NCI-H2029 treated with DMSO at 0.1 percent for 48 hours (cell line): Measurements from ENCODE around the gene QRFPR.
A peak's percentile ranks its signal among the peaks of the same experiment; 100 is the strongest.
"Not testable (repeated sequence)": the region's sequence is repeated elsewhere in the genome, so short reads cannot be mapped to it uniquely, and the experiment has no call there.

Source experiments
- DNase-seq: peaks from one replicate; lab custom pipeline; 2025; lab: John Stamatoyannopoulos, UW

The QRFPR gene

DNA sequence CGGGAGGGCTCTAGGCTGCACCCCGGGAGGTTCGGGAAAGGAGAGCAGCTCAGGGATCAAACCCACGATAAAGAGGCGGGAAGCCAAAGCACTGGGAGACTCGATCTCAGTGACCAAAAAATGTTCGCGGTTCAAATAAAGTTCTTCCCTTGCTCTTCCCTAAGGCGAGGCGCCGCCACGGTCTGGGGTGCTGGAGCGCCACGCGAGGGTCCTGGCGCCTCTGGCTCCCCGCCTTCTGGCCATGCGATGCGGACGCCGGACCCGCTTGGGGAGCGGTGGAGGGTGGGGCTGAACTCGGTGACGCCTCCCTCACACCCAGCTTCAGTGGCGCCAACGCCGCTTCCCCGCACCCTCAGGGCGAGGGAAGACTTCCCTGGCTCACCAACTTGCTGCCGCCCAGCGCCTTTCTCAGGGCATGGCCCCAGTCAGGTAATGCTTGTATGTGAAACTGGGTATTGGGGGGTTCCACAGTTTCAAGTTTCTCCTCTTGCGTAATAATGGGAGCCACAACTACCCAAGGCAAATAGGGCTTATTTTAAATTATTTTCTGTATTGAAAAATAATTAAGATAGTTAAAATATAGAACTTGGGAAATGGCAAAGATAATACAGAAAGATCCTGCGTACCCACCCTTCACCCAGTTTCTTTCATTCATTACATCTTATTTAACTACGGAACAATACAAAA, at the start of gene QRFPR:
Gene QRFPR, minus strand, starts transcription at position 243 of the 687 bp plus-strand sequence. CDS start 371 bp downstream, outside the sequence.
- DNase-seq = no peak

DNA sequence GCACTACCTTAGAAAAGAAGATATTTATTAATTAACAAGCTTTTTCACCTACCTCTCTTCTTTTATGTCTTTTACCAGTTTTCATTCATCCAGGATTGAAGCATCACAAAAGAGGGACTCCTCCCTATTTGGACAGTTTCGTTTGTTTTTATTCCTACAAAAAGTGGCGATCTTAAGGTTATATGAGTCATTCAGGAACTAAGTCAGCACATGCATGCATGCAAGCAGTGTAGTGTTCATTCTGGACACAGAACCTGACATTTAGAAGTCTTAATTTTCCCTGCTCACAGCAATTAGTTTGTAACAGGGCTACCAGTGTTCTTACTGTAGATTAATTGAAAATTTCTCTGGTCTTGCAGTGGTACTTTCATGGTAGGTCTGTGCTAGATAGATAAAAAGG, 47.9 kb upstream of the QRFPR start:
- DNase-seq = no peak

DNA sequence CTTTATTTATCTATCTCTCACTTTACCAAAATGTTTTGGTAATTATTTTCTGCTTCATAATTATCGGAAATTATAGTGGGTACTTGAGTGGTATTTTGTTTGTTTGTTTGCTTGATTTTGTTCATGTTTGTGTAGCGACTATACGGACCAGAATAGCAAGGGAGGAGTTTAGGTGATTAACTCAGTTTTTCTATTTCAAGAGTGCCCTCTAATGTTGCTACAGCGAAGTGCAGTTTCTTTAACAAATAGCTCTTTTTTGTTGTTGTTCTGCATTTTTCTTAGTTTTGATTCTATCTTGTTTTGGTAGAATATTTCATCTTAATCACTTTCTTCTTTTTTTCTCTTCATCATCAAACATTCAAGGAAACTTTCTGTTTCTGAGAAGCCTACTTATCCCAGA, 40.8 kb upstream of the QRFPR start:
- no peak for DNase-seq

DNA sequence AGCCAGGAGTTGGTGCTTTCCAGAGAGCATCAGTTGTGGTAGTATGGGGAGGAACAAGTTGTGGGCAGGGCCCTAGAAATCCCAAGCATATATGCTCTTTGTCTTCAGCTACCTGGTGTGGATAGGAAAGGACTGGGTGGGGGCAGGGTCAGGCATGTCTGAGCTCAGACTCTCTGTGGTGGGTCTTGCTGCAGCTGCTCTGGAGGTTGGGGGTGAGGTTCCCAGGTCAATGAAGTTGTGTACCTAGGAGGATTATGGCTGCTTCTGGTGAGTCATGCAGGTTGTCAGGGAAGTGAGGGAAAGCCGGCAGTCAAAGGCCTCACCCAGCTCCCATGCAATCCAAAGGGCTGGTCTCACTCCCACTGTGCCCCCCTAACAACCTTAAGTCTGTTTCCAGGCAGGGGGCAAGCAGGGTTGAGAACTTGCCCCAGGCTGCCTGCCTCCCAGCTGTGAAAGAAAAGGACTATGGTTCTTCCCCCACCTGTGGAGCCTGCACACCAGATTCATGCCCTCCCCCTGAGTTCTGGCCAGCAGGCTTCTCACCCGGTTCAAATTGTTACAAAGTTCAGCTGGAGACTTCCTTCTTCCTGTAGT, 30.4 kb upstream of the QRFPR start:
- no peak for DNase-seq

DNA sequence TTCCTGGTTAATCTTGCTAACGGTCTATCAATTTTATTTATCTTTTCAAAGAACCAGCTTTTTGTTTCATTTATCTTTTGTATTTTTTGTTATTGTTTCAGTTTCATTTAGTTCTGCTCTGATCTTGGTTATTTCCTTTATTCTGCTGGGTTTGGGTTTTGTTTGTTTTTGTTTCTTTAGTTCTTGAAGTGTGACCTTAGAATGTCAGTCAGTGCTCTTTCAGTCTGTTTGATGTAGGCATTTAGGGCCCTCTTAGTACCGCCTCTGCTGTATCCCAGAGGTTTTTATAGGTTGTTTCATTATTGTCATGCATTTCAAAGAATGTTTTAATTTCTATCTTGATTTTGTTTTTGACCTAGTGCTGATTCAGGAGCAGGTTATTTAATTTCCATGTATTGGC, 27.7 kb upstream of the QRFPR start:
- not testable (repeated sequence) for DNase-seq

DNA sequence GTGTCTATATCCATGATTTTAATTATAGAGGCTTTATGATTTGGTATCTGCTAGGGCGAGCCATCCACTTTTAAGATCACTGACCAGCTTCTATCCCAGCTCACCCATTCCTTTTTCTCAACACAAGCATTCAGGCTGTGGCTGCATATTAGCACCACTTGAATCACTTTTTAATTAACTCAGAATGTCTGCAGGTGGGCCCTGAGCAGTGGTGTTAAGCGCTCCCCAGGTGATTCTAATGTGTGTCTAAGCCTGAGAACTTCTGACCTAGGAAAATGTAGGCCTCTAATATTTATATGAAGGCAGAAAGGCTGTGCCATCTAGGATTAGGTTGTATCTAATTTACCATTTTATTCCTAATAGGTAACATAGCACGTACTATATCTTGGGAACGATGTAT, 19.8 kb upstream of the QRFPR start:
- no peak for DNase-seq

DNA sequence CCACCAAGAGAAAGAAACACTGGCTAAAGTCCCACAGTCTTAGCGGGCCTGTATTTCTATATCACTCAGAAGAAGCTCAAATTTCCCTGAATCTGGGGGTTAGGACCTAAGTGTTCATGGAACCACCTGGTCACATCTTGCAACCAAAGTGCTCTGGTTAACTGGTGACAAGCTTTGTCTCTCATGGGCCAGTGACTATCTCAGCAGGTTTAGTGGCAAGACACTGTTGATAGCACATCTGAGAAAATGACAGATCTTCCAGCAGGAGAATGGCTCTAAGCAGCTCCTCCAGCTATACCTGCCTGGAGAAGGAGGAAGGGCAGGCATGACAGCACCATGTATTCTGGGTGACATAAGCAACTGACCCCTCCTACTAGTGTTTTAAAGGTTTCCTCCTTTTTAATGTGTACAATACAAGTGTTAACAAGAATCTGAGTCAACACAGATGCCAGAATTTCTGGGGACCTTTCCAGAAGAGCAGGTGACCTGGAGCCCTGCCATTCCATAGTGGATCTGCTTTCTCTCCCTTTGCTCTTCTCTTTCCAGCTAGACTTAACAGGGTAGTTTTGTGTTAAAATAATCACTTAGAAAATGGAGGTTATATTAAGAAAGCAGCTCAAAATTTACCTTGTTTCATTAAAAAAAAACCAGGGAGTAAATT, 17.3 kb upstream of the QRFPR start:
- peak; percentile 36 for DNase-seq

DNA sequence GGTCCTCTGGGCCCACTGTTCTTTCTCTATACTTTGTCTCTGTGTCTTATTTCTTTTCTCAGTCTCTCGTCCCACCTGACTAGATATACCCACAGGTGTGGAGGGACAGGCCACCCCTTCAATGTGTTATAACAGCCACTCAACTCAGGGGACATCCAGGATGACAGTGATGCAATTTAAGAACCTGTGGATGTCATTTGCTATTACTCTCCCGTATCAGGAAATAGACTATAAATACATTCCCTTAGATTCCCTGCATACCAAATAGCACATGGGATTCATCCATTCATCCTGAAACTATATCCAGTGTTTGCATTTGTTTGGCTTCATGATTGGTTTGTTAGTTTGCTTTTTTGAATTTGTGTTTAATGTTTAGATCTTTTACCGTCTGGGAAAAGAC, 16.6 kb upstream of the QRFPR start:
- no peak for DNase-seq

DNA sequence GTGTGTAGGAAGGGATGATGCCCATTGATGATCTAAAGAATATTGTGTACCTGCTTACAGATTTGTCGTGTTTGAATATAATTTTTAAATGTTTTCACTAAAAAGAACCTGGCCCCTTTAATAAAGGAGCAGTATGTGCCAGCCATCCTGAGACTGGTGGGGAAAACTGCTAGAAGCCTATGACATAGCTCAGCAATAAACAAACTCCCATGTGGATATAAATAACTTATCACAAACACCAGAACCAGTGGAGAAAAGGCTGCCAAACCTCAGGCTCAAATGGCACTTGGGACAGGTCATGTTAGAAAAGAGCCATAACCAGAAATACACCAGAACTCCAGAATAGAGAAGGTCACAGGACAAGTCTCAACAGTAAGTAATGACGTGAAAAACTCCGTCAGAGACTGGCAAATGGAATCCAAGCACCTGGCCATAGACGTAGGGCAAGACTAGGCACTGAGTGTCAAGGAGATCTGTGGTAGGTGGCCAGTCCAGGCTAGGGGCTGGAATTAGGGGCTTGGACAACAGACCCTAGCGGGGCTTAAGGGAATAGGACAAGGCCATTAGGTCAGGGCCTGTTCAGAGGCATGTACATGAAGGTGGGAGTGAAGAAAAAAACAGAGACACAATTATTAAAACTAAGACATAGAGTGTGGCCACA, 11.7 kb upstream of the QRFPR start:
- no peak for DNase-seq

DNA sequence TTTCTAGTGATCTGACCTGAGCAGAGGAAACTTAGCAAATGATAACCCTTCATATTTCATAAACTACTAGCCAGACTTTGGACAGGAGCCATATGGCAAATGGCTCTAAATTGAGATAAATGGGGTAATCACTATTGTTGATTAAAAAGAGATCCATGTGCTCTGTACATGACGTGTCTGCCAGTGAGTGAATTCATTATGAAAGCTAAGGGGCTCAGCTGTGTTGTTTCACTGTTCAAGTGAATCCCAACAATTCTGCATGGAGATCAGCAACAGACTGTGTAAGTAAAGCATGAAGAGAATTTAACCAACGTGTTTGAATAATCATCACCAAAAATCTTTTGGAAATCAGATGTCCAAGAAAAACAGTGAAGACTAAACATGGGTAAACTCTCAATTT, 9.5 kb upstream of the QRFPR start:
- DNase-seq = no peak

DNA sequence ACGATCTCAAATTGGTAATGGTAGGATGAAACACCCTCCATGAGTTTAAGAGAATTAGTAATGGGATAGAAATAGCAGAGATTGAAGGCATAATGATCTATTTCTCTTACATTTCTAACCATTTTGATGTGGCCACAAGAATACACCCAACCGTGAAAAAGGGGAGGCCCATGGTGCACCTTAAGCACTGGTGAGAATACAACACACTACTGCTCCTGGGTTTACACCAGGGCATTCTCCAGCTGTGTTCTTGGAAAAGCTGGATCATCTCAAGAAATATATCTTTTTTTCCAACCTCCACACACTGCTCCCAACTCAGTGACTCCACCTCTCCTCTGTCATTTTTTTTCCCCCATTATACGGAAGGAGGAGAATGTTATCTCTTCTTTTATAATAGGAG, 1.5 kb downstream of the QRFPR start:
- DNase-seq = no peak

DNA sequence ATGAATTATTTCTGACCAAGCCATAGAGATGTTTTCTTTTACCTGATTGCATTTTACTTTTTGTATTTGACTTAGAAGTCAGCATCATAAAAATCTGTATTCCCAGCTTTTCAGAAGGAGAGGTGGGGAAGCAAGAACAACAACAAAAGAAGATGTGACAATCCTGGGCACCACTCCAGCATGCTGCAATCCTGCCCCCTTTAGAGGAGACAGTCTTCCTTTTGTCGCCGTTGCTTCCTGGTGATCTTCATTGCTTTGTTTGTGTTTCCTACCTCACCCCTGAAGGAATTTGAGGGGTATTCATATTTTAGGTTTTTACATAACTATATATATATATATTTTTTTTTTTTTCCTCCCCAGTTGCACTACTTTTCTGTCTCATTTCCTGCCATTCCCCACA, 3.7 kb downstream of the QRFPR start:
- no peak for DNase-seq

DNA sequence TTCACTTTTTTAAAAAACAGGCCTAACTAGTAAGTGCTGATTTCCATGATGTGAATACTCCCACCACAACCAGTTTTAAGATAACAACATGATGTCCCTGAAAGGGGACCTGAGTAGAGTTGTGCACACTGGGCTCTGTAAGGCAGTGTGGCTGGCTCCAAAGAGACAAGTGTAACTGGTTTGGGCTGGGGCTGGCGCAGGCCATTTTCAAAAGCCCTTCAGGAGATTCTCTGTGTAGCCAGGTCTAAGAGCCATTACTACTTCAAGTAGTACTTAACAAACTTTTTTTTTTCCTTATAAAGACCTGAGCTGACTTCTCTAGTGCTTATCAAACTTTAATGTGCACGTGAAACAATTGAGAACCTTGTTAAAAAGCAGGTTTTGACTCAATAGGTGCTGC, 4.3 kb downstream of the QRFPR start:
- DNase-seq = no peak

DNA sequence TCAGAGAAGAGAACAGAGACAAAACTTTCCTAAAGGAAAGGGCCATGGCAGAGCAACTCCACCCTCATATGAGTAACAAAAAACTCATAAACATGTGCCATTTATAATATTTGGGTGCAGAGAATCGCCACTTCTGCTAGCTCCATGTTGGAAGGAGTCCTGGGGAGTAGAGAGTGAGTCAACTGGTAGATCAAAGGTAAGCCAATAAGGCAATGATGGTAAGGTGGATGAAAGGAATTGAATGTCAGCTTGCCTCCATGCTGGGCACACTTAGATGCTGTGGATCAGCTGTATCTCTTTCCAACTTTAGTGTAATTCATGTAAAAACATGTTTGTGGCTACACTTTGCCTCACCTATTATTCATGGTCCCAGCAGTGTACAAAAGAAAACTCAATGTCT, 4.7 kb downstream of the QRFPR start:
- no peak for DNase-seq

DNA sequence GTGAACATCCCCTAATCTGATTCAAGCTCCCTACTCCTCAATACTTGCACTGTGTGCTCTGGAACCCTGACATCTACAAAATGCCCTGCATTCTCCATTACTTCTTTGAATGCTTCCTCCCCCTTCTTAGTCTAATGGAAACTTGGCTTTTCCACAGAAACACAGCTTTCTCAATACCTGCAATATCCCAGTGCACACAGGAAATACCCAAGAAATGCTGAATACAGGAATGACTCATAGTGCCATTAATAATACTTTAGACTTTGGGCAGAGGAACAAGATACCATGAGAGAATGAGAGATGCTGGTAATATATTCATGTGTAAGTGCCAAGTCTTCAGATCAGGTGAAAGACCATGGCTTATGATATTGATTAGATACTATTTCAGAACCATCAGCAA, 5.6 kb downstream of the QRFPR start:
- no peak for DNase-seq

DNA sequence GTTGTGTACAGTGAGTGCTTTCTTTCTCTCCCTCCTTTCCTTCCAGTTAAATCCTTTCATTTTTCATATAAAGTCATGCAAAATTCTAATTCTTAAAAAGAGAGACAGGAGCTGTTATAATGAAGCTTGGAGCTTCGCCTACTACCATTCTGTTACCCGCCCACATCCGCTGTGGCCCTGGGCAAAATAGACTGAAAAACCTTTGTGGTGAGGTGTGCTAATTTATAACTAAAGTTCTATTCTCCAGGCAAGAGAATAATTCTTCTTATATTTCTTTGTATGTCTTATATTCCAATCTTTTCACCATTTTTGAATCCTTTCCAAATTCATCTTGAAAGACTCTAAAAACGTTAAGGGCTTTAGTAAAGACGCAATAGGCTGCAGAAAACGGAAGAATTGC, 7.0 kb downstream of the QRFPR start:
- DNase-seq = no peak

DNA sequence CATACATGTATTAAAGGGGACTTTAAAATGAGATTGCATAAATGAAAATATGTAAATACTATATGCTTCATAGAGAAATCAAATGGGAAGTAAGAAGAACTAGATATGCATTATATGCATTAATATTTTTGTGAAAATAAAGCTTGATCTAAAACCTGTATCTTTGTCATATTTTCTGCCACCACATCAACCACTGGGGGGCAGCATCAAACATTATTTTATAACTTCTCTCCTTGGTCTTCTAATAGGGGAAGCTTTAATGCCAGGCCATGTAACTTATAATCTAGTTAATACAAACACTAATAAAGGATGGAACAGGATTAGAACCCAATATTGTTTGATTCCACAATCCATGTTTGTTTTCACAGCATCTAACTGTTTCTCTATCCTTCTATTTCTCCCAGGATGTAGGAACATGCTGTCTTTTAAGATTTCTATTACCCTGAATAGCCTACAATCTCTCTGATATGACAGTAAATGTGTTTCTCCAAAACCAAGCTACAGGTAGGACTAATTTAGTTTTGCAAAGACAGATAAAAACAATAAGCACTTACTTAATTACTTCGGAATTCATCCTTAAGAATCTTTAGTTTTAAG, 10.0 kb downstream of the QRFPR start:
- DNase-seq = no peak

DNA sequence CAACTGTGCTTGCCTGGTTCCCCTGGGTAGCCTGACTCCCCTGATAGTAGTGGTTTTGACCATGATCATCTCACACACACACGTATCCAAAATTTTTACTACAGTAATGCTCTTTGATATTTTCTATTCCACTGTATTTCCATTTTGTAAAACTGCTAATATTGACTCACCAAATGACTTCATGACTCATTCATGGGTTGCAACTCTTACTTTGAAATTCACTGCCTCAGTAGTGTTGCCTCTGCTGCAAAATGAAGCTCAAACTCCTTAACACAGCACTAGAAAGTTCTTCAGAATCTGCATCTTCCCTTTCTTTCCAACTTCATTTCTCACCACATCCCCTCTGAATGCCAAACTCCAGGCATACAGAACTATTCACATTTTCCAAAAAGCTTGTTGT, 20.3 kb downstream of the QRFPR start:
- DNase-seq = no peak

DNA sequence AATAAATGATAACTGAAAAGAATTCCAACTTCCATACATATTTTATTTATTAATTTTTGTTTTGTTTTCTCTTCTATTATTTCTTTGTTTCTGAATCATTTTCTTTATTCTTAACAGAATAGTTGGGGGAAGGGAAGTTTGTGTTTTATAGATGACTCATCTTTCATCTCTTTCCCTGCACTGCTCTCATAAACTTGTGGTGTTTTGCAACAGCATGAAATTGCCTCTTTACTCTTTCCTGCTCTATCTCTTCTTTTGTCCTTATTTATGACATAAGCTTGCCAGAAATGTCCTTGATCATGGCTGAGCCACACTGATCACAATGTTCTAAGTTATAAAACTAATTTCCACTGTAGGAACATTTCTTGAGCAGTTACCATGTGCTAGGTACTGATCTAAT, 22.3 kb downstream of the QRFPR start:
- no peak for DNase-seq

DNA sequence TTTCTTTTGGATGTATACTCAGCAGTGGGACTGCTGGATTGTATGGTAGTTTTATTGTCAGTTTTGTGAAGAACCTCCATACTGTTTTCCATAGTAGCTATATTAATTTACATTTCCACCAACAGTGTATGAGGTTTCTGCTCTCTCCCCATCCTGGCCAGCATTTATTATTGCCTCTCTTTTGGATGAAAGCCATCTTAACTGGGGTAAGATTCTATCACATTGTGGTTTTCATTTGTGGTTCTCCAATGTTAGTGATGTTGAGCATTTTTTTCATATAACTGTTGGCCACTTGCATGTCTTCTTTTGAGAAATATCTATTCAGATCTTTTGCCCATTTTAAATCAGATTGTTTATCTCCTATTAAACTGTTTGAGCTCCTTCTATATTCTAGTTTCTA, 27.6 kb downstream of the QRFPR start:
- no peak for DNase-seq

DNA sequence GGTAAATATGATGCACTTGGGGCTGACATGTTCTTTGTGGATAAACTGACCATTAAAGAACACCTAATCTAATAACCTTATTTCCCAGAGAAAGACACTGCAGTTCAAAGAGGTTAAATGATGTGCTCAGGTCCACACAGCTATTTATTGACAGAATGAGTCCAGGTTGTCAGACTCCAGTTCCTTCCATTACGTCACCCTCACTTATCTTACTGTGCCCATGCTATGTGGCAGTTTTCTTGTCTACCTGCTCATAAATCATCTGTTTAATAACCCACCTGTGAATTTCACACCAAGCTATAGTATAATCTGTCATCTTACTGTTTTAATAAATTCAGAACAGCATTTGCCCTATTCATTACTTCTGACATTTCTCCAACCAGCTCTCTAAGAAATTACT, 36.7 kb downstream of the QRFPR start:
- no peak for DNase-seq

DNA sequence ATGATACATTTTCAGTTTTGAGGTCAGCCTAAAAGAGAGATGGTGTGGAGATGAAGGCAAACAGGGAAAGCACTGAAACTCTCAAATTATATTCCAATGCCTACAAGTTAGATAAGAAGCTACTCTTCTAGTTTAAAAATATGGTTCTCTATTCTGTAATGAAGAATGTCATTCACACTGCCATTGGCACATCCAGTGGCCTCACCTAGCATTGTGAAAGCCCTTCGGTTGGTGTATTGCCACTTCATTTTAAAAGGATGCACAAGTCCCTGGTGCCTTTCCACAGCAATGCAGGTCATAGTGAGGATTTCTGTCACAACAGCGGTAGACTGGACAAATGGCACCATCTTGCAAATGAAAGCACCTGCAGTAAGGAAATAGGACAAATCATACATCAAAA, 40.6 kb downstream of the QRFPR start:
- no peak for DNase-seq

DNA sequence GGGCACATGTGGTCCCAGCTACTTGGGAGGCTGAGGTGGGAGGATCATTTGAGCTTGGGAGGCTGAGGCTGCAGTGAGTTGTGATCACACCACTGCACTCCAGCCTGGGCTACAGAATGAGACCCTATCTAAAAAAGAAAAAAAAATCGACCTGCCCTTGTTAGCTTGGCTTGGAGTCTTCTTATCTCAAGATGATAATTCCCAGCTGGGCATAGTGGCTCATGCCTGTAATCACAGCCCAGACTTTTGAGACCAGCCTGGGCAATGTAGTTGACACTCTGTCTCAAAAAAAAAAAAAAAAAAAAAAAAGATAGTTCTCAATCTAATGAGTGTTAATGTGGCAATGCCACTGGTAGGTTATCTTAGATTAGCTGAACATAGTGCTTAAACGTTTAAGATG, 41.0 kb downstream of the QRFPR start:
- no peak for DNase-seq
